Stimulated activated CD4-positive, alpha-beta T cell treated with anti-CD3 and anti-CD28 coated beads, Interleukin-4, amount 100 ng/mL, for 4 hours (primary cell): Measurements from ENCODE around the gene OR2C3.
"Not testable (repeated sequence)": the region's sequence is repeated elsewhere in the genome, so short reads cannot be mapped to it uniquely, and the experiment has no call there.

Source experiments
- DNase-seq, 2 experiments: peaks; one replicate each; pipeline ENCODE4 v3.0.0-alpha.2; 2020

The OR2C3 gene

GRCh38 chr1:247536340-247536739, at the start of gene OR2C3:
Gene OR2C3 (minus strand): TSS chr1:247536440. CDS start chr1:247532511, 3,929 bp downstream.
- DNase-seq: no peak

- DNase-seq: no peak
Measured at GRCh38 chr1:247578946-247579460, 42.8 kb upstream of the OR2C3 start.

- no peak for DNase-seq
Measured at GRCh38 chr1:247576514-247576913, 40.3 kb upstream of the OR2C3 start.

GRCh38 chr1:247574664-247575063, 38.4 kb upstream of the OR2C3 start:
- DNase-seq: no peak

GRCh38 chr1:247574236-247574635, 38.0 kb upstream of the OR2C3 start:
- DNase-seq: no peak

- DNase-seq: no peak
Measured at GRCh38 chr1:247562198-247562597, 26.0 kb upstream of the OR2C3 start.

- DNase-seq: no peak
Measured at GRCh38 chr1:247561711-247562110, 25.5 kb upstream of the OR2C3 start.

GRCh38 chr1:247557926-247558674, 21.9 kb upstream of the OR2C3 start:
- DNase-seq: no peak

- no peak for DNase-seq
Measured at GRCh38 chr1:247552231-247552630, 16.0 kb upstream of the OR2C3 start.

GRCh38 chr1:247551721-247552120, 15.5 kb upstream of the OR2C3 start:
- DNase-seq: no peak

- peak in 1 of 2 experiments; percentile 5 for DNase-seq
Measured at GRCh38 chr1:247548769-247549182, 12.5 kb upstream of the OR2C3 start, which contains the start of gene GCSAML. Gene GCSAML (plus strand): TSS chr1:247549134. CDS start chr1:247549192, 58 bp downstream.

GRCh38 chr1:247548092-247548491, 11.9 kb upstream of the OR2C3 start:
- no peak for DNase-seq

- DNase-seq: no peak
Measured at GRCh38 chr1:247542811-247543210, 6.6 kb upstream of the OR2C3 start.

GRCh38 chr1:247540581-247540980, 4.3 kb upstream of the OR2C3 start:
- no peak for DNase-seq

GRCh38 chr1:247539215-247539614, 3.0 kb upstream of the OR2C3 start:
- no peak for DNase-seq

GRCh38 chr1:247538561-247538960, 2.3 kb upstream of the OR2C3 start:
- no peak for DNase-seq

- DNase-seq: no peak
Measured at GRCh38 chr1:247535402-247535801, 838 bp downstream of the OR2C3 start.

GRCh38 chr1:247531937-247532336, 4.3 kb downstream of the OR2C3 start:
- no peak for DNase-seq

GRCh38 chr1:247530785-247531184, 5.5 kb downstream of the OR2C3 start:
- DNase-seq: no peak

- DNase-seq: no peak
Measured at GRCh38 chr1:247529771-247530355, 6.4 kb downstream of the OR2C3 start.

GRCh38 chr1:247528812-247529474, 7.3 kb downstream of the OR2C3 start:
- DNase-seq: no peak

- not testable (repeated sequence) for DNase-seq
Measured at GRCh38 chr1:247521886-247522285, 14.4 kb downstream of the OR2C3 start.

GRCh38 chr1:247518613-247518891, 17.7 kb downstream of the OR2C3 start:
- DNase-seq: no peak
